NCI-H2029 (cell line): ENCODE data around the gene HYDIN.
"Not testable (repeated sequence)": the region's sequence is repeated elsewhere in the genome, so short reads cannot be mapped to it uniquely, and the experiment has no call there.

Source experiments
- DNase-seq: peaks from one replicate; lab custom pipeline; 2025; lab: John Stamatoyannopoulos, UW

HYDIN gene

DNA sequence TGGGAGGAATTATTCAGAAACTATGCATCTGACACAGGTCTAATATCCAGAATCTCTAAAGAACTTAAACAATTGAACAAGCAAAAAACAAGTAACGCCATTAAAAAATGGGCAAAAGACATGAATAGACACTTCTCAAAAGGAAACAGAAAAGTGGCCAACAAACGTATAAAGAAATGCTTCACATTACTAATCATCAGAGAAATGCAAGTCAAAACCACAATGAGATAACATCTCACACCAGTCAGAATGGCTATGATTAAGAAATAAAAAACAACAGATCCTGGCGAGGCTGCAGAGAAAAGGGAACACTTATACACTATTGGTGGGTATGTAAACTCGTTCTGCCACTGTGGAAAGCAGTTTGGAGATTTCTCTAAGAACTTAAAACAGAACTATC is 379.2 kb downstream of the HYDIN start:
- not testable (repeated sequence) for DNase-seq

DNA sequence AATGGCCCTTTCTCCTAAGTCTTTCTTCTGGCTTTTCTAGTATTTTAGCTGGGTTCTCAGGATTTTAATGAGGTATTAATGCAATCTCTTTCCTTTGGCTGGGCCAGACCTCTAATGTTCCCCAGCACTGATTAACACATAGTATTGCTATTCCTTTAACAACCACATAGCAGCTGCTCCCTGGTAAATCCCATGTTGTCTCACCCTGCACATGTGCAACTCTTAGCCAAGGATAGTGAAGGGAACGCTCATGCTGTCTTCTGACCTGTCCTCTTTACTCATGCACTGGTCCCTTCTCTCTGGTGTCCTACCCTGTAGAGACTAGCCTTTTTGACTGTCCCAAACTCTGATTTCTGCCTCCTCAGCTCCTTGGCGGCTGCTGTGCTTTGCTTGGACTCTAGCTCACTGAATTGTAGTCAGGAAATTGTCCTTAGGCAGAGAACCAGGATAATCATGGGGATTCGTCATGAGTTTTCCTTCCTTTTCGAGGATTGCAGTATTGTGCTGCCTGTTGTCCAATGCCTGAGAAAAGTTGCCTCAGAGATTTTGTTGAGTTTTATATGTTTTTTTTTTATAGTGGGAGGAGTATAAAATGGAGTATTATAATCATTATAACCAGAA is 406.9 kb downstream of the HYDIN start:
- DNase-seq = not testable (repeated sequence)

DNA sequence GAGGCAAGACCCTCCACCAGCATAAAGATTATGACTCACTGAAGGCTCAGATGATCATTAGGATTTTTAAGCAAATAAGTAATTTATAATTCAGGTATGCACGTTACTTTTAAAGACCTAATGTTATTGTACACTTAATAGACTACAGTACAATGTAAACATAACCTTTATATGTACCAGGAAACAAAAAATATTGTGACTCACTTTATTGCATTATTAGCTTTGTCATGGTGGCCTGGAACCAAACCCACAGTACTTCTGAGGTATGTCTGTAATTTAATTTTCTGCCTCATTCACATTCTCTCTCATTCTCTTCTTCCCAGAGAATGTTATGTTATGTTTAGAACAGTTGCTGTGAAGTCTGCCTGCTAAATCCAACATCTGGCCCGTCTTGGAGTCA is 407.8 kb downstream of the HYDIN start:
- DNase-seq = not testable (repeated sequence)

DNA sequence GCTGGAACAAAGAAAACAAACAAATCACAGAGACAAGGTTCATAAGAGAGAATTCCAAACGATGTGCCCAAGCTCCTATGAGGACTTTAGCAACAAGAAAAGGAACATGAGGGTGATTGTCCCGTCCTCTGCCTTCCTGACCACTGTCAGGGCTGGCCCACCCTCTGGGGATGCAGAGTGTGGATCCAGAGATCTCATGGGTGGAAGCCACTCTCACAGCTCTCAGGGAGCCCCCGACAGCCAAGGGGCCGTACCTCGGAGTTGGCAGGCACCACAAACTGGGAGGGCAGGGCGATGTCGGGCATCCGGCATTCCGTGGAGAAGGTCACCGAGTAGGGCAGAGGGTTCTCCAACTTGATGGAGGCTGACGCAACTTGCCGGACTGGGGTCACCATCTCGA is 412.4 kb downstream of the HYDIN start:
- DNase-seq = not testable (repeated sequence)

GRCh38 chr16:70809392-70810060 is 421.0 kb downstream of the HYDIN start:
- DNase-seq = no peak

DNA sequence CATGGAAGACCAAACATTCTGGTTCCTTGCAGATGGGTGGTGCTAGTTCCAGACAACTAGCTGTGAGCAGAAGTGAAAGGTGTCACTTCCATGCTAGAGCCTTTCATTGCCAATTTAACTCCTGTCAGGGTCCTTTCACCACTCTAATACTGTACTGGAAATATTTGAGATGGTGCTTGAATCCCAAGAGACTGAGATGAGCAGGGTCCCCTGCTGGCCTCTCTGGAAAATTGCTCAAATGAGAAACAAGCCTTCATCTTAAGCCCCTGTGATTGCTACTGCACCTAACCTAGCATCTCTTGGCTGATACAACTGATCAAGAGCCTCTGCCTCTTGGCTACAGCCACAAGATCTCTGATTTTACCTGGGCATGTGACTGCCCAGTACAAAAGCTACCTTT is 422.2 kb downstream of the HYDIN start:
- DNase-seq = no peak

DNA sequence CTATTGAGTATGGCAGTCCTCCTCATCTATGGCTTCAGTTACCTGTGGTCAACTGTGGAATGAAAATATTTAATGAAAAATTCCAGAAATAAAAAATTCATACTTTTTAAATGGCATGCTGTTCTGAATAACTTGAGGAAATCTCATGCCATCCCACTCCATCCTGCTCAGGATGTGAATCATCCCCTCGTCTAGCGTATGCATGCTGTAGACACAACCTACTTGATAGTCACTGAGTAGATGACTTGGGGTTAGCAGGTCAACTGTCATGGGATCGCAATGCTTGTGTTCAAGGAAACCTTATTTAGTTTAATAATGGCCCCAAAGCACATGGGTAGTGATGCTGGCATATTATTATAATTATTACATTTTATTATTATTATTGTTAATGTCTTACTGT is 424.7 kb downstream of the HYDIN start:
- no peak for DNase-seq

DNA sequence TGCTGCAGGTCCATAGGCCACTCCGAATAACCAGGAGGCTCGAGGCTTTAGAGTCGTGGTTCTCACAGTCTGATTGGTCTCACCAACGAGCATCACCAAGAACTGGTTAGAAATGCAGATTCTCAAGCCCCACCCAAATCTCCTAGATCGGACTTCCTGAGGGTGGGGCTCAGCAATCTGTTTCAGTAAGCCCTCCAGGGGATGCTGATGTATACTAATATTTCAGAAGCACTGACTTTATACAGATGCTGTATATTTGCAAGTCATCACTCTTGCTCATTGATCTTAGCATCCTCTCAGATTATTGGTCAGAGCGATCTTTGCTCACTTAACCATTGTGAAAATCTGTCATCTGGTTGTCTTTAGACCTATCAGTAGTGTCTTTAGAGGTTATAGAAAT is 425.1 kb downstream of the HYDIN start:
- no peak for DNase-seq

- no peak for DNase-seq
Observed at GRCh38 chr16:70804734-70805169, 425.8 kb downstream of the HYDIN start.

GRCh38 chr16:70804153-70804733 is 426.3 kb downstream of the HYDIN start:
- DNase-seq = no peak

DNA sequence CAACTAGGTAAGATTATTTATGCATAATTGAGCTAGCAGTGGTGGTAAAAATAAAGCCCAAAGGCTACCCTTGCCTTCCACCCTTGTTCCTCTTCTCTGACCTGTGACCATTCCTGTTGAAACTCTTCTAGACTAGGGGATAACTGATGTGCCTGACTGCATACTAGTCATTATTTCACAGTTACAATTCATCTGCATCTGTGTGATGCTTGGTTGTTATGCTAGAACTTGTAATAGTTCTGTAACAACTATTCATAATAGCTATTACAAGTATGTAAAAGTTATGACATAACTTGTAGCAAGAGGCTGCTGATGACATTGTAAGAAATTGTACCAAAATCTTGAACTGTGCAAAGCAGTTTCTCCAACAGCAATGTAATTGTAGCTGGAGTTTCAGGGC is 427.2 kb downstream of the HYDIN start:
- DNase-seq = no peak

- no peak for DNase-seq
Observed at GRCh38 chr16:70801611-70802010, 428.9 kb downstream of the HYDIN start.

DNA sequence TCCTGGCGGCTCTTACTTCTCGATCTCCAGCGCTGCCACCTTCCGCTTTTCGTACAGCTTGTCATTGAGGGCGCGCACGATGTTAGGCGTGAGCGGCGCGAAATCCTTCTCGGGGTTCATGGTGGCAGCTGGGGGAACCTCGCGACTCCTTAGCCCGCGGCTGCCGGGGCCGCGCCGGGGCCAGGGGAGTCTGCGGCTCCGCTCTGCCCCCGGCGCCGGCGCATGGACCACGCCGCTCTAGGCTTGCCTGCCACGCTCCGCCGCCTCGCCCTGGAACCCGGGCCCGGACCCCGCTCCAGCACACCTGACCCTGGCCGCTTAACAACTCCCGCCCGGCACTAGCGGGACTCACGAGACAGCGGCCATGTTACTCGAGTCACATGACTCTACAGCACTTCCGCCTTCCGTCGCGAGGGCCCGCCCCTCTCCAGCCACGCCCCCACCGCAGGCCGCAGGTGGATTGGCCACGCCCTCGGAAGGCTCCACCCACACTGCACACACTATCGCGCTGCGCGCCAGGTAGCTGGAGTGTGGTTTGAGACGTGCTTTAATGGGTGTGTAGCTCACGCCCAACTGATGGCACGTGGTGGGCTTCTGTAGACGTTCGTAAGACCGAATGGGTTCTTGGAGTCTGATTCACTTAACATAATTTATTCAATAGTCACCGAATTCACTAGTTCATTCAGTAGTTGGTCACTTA is 429.6 kb downstream of the HYDIN start, which contains the start of gene VAC14:
Gene VAC14 (minus strand): TSS at position 378 of the 700 bp plus-strand sequence. CDS start 258 bp downstream, at position 120.
- peak; percentile 82 for DNase-seq

GRCh38 chr16:70800311-70800710 is 430.2 kb downstream of the HYDIN start:
- DNase-seq = no peak

- no peak for DNase-seq
Observed at GRCh38 chr16:70796301-70796700, 434.2 kb downstream of the HYDIN start.

DNA sequence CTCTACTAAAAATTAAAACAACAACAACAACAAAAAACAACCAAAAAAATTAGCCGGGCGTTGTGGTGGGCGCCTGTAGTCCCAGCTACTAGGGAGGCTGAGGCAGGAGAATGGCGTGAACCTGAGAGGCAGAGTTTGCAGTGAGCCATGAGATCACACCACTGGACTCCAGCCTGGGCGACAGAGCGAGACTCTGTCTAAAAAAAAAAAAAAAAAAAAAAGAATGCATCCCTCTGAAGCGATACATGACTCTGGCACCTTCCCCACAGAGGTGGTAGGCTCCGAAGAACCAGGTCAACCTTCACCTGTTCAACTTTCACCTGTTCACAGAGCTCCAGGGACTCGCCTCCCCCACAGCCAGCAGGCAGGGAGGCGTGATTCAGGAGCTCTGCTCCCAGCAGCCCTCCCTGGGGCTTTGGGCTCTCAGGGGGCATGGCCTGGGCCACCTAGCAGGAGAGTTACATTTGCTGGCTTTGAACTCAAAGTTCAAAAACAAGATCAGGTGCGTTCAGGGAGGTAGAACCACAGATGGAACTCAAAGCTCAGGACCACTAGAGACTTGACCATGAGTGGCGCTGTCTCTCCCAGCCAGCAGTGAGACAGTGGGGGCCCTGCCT is 435.1 kb downstream of the HYDIN start:
- no peak for DNase-seq

GRCh38 chr16:70793851-70794502 is 436.5 kb downstream of the HYDIN start:
- DNase-seq = no peak

GRCh38 chr16:70790815-70791214 is 439.7 kb downstream of the HYDIN start:
- no peak for DNase-seq

GRCh38 chr16:70789595-70790447 is 440.7 kb downstream of the HYDIN start:
- no peak for DNase-seq

DNA sequence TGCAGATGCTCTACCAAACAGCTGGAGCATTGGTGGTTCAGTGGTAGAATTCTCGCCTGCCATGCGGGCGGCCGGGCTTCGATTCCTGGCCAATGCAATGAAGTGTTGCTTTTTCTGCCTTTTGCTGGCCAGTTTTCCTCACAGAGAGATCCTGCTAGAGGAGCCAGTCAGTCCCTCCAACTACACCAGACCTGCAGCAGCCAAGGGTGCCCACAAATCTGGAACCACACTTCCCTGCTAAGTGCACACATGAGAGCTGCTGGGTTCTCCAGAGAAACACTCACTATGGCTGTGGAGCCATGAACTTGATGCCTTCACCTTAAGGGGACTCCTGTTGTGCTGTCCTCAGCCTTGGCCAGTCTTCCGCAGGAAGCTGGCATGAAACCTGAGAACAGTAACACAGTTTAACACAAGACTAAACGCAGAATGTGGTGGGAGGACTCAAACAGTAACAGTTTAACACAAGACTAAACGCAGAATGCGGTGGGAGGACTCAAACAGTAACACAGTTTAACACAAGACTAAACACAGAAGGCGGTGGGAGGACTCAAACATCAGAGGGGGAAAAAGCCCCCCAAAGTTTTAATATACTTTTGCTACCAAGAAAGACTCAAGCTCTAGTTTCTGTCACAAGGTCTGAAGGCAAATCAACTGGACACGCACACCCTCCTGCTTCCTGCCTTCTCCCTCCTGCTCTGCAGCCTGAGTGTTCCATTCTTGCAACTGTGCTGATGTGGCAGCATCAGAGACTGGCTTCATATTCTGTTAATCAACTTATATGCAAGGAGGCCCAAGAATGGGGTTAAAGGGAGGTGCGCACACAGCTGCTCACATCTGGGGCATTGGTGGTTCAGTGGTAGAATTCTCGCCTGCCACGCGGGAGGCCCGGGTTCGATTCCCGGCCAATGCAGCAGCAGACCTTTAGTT is 441.6 kb downstream of the HYDIN start:
- DNase-seq = no peak
